NCI-H82 treated with DMSO at 0.1 percent for 48 hours (cell line): ENCODE measurements around the gene FAM204A.

Source experiments
- DNase-seq: peaks from one replicate; lab custom pipeline; 2025; ENCODE audit not compliant: unreplicated experiment; lab: John Stamatoyannopoulos, UW

Gene FAM204A

GRCh38 chr10:118332236-118332635, 9.9 kb downstream of the FAM204A start:
- DNase-seq: no peak

GRCh38 chr10:118330295-118331076, 11.6 kb downstream of the FAM204A start:
- no peak for DNase-seq

- no peak for DNase-seq
Observed at GRCh38 chr10:118324140-118324539, 18.0 kb downstream of the FAM204A start.

- no peak for DNase-seq
Observed at GRCh38 chr10:118321724-118322575, 20.2 kb downstream of the FAM204A start.

GRCh38 chr10:118315629-118316028, 26.5 kb downstream of the FAM204A start:
- DNase-seq: no peak

DNA sequence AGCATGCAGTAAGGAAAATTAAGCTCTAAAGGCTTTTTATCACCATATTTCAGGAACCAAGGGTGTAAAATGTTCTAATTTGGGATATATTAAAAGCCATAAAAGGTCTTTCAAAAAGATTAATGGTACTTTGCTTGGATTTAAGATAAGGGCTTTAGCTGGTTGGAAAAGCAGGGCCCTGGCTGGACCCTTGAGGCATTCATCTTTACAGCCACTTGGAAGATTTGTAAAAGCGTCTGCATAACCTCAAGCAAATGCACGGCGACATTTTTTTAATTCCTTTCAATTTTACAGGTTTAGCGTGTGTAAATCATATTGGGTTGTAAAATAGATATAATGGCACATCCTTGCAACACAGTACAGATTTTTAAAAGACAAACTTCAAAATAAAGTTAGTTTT, 27.2 kb downstream of the FAM204A start:
- no peak for DNase-seq

GRCh38 chr10:118311505-118311904, 30.6 kb downstream of the FAM204A start:
- no peak for DNase-seq

DNA sequence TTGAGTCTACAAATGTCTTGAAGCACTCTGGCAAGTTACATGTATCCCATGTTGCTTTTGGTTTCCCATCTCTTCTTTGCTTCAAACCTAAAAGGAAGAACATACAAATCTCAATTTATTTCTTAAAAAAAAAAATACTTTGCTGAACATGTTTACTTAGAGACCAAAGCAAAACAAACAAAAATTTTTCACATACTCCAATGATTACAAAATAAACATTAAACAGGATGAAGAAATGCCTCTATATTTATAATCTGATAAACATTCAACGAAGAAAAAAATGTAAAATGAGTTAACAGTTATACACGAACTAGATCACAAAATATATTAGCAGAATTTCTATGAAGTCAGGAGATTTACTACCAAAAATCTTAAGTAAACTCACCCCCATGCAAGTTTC, 31.3 kb downstream of the FAM204A start:
- no peak for DNase-seq

- DNase-seq: no peak
Observed at GRCh38 chr10:118309911-118310310, 32.2 kb downstream of the FAM204A start.

DNA sequence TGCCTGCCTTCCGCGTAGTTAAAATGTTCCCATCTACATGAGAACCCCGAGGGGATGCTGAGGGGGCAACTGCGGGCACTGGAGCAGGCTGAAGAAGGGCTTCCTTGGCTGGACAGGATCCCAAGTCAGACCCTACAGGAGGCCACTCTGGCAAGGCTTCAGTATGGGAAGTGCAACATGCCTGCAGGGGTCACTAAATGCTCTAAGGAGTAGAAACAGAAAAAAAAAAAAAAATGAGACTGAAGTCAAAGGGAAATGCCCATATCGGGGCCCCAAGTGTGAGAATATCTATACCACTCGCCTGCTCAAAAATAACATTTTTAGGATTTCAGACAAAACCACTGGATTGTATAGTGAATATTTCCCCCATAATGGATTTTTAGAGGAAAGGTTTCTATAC, 33.5 kb downstream of the FAM204A start:
- no peak for DNase-seq

- DNase-seq: no peak
Observed at GRCh38 chr10:118307859-118308258, 34.3 kb downstream of the FAM204A start.

DNA sequence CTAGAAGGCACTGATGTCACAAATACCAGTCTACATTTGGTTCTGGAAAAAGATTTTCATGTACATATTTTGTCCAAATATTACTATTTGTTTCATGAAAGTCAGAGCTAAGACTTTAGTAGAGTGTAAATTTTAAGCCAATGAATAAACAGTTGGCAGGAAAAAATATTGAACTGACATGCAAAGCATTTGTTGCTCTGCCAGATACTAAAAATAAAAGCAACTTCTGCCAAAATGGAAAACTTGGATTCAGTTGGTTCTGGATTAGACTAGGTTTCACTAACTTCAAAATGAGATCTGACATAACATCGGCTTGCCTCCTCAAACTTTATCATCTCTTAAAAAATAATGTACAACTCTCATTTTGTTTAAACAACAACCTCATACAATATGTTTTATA, 34.9 kb downstream of the FAM204A start:
- no peak for DNase-seq

GRCh38 chr10:118305730-118306129, 36.4 kb downstream of the FAM204A start:
- no peak for DNase-seq

GRCh38 chr10:118304521-118304920, 37.6 kb downstream of the FAM204A start:
- DNase-seq: no peak

DNA sequence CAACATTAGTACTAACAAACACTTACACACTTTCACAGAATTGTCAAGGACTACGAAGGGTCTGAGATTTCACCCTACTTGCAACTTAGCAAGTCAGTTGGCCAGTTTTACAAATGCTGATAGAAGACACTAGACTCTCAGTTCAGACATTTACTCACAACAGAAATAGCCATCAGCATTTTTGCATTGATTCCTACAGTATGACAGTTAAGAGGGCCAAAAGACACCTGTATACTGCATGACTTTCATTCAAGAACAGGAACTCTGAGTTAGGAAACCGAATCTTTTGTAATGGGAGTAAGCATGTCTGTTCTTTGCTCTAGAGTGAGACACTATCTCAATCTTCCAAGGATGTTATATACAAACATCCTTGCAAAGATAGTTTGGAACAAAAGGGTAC, 40.9 kb downstream of the FAM204A start:
- DNase-seq: no peak

DNA sequence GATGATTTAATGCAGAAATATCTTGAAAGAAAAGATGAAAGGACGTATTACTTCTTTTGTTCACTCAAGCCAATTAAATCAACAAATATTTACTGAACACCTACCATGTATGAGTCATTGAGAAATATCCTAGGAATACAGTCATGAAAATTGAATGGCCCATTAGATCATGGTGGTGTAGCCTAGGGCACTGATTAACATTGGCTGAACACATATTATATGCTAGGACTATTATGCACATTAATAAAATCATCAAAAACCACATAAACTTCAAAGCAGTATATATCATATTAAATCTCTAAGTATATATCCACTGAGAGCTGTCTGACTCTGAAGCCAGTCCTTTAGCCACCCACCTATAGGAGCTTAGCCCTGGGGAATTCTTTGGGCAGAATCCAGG, 41.8 kb downstream of the FAM204A start:
- no peak for DNase-seq

DNA sequence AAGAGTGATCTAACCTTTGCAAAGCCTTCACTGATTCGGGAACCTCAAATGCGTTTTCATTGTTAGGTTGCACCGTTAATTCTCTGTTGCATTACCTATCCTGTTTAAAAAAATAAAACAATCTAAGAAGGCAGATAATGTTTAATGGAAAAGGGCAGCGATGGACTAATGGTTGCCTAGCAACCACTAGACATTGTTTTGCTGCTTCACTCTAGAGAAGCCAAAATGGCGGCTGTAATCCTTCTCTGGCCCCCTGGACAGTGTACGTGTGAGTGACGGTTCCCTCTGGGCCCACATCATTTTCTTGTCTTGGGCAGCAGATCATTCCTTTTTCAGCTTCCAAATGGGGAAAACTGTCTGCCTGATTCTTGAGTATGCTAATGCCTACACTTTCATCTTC, 43.3 kb downstream of the FAM204A start:
- no peak for DNase-seq

DNA sequence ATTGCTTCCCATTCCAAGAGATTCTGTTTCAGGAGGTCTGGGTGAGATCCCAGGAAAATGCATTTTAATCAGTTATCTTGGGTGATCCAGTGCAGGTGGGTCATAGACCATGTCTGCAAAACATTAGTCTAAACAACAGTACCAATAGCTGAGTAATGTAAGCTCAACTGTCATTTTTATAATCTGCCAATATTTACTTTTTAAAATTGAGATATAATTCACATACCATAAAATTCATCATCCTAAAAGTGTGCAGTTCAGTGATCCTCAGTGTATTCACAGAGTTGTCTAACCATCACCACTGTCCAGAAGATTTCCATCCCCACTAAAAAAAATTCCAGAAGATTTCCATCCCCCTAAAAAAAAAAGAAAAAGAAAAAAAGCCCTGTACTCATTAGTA, 51.0 kb downstream of the FAM204A start:
- no peak for DNase-seq

GRCh38 chr10:118290471-118290995, 51.6 kb downstream of the FAM204A start:
- DNase-seq: no peak

GRCh38 chr10:118287076-118287806, 54.9 kb downstream of the FAM204A start:
- DNase-seq: no peak

GRCh38 chr10:118286051-118286838, 55.9 kb downstream of the FAM204A start:
- no peak for DNase-seq
